SKM-1 treated with dmso at 0.1 percent for 144 hours (cell line): ENCODE measurements around the gene SSBP3.
"Not testable (repeated sequence)": the region's sequence is repeated elsewhere in the genome, so short reads cannot be mapped to it uniquely, and the experiment has no call there.

ENCODE experiments used
- DNase-seq: peaks from one replicate; lab custom pipeline; 2025; ENCODE audit not compliant: unreplicated experiment; lab: John Stamatoyannopoulos, UW

The SSBP3 gene

DNA sequence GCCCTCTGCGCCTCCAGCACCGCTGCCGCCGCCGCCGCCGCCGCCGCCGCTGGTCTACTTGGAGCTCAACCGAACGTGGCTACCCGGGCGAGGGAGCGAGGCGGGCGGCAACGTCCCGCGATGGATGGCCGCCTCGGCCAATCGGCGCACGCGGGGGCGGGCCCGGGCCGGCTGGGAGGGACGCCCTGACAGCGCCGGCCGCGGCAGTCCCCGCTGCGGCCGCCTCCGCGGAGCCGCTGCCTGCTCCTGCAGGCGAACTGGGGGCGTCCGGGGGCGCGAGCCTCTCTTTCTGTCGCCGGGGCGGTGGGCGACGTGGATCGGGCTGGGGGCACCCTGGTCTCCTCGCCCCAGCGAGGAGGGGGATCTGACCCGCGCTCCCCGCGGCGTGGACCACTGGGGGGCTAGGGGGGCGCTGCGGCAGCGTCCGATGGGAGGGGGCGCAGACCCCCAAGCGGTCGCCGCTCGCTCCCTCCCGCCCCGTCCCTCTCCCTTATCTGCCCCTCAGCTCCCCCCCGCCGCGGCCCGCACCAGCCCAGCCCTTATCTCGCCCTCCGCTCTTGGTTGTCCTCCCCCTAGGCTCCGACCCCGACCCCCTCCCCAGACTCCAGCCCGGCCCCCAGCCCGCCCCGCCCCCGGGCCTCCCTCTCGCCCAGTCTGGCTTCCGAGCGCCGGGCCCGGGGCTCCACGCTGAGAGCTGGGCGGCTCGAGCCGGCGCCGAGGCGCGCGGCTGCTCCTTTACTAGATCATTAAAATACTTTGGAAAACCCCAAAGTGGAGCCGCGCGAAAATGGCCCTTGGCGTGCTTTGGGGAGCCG is at the start of gene SSBP3:
SSBP3 (minus strand) TSS at position 56 of the 815 bp plus-strand sequence.
- DNase-seq = peak; percentile 86

DNA sequence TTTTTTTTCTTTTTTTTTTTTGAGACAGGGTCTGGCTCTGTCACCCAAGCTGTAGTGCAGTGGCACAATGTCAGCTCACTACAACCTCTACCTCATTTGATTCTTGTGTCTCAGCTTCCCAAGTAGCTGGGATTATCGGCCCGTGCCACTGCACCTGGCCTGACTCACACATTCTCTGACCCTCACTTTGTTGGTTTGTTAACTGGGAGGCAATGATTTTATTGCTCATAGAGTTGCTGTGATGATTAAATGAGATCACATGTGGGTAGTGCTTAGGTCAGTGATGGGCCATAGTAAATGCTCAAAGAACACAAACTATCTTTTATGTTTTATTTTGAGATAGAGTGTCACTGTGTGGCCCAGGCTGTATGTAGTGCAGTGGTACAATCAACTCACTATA is 47.3 kb upstream of the SSBP3 start:
- no peak for DNase-seq

DNA sequence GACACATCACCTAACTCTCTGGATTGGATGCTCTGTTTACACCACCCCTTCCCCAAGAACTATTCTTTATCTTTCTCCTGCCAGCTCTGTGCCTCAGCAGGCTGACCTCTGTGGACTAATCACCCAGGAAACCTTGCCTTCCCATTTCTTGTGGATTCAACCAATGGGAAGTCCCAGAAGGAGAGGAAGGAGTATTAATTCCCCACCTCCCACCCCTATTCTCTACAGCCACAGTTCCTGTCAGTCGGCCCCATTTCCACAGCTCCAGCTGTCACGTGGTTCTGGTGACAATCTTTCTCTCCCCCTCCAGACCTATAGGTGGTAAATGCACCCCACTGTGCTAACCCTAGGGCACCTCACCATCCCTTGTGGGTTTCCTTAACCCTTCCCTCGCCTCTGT is 46.8 kb upstream of the SSBP3 start:
- DNase-seq = no peak

DNA sequence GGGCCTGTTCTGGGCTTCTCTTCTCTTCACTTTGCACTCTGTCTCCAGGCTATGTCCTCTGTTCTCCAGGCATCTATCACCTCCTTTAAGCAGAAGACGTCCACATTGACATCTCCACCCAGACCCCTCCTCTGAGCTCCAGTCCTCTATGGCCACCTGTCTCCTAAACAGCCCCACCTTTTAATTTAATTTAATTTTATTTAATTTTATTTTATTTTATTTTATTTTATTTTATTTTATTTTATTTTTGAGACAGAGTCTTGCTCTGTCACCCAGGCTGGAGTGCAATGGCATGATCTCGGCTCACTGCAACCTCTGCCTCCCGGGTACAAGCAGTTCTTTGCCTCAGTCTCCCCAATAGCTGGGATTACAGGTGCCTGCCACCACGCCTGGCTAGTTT is 43.2 kb upstream of the SSBP3 start:
- not testable (repeated sequence) for DNase-seq

DNA sequence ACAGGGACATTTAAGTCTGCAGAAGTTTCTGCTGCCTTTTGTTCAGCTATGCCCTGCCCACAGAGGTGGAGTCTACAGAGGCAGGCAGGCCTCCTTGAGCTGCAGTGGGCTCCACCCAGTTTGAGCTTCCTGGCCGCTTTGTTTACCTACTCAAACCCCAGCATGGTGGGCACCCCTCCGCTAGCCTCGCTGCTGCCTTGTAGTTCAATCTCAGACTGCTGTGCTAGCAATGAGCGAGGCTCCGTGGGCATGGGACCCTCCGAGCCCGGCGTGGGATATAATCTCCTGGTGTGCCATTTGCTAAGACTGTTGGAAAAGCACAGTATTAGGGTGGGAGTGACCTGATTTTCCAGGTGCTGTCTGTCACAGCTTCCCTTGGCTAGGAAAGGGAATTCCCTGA is 42.6 kb upstream of the SSBP3 start:
- DNase-seq = not testable (repeated sequence)

DNA sequence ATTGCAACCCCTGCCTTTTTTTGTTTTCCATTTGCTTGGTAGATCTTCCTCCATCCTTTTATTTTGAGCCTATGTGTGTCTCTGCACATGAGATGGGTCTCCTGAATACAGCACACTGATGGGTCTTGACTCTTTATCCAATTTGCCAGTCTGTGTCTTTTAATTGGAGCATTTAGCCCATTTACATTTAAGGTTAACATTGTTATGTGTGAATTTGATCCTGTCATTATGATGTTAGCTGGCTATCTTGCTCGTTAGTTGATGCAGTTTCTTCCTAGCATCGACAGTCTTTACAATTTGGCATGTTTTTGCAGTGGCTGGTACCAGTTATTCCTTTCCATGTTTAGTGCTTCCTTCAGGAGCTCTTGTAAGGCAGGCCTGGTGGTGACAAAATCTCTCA is 40.9 kb upstream of the SSBP3 start:
- not testable (repeated sequence) for DNase-seq

DNA sequence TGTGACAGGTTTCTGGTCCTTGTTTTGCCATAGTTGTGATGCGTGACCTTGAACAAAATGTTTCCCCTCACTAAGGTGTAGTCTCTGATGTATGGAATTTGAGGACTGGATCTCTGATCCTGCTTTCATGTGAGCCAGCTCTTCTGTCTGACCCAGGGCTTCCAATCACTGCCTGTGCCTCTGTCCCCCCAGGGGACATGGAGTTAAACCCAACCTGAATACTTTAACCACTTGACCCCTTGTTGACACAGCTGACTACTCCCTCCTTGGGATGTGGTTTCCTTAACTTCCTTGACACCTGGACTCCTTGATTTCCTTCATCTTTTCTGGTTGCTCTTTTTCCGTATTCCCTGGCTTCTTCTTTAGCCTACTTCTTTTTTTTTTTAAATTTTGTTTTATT is 36.0 kb upstream of the SSBP3 start:
- no peak for DNase-seq

DNA sequence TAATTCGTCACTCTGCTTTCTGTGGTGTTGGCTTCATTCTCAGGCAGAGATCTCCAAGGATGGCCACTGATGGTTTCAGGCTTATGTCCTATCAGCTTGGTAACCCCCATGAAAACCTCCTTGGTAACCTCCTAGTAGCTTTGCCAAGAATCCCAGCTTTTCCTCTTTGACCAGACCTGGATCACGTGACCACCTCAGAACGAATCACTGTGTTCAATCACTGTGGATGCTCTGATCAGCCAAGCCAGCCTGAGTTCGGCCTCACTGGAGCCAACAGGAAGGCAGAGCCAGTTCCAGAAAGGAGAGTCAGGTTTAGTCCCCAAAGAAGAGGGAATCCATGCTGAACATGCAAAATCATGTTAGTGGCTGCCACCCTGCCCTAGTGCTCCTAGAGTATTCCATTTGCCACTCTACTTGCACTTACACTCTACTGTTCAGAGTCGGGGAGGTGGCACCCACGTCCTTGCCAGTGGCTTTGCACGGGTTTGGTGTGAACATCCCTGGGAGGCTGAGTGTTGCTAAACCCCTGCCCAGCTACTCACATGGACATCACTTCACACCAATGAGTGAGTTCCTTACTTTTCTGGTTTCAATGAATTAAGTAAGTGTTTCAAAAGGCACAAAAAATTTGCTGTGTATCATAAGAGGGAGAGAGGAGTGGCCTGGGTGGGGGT is 33.5 kb upstream of the SSBP3 start:
- DNase-seq = no peak

DNA sequence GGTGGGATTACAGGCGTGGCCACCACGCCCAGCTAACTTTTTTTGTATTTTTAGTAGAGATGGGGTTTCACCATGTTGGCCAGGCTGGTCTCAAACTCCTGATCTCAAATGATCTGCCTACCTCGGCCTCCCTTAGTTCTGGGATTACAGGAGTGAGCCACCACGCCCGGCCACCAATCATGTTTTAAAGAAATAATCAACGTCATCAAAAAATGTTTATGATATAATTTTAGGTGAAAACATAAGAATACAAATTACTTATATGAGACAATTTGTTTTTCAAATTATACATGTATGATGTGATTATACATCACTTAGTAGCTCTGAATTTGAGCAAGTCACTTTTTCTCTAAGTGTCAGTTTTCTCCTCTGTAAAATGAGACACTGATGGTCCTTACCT is 31.6 kb upstream of the SSBP3 start:
- DNase-seq = no peak

DNA sequence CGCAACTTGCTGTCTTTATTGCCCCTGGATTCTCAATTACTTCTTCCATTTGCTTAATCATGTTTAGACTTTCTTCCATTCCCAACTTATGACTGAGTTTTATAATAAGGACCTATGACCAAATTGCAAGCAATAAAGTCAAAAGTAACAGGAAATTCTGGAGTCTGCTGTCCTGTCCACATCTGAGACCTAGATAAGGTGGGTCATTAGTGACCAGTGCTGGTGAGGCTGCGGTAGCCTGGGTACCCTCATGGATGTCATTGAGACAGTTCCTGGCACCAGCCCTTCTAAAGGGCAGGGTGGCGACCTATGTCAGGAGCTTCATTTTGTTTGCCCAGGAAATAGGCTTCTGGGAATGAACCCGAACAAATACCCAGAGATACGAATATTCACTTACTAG is 30.6 kb upstream of the SSBP3 start:
- no peak for DNase-seq

DNA sequence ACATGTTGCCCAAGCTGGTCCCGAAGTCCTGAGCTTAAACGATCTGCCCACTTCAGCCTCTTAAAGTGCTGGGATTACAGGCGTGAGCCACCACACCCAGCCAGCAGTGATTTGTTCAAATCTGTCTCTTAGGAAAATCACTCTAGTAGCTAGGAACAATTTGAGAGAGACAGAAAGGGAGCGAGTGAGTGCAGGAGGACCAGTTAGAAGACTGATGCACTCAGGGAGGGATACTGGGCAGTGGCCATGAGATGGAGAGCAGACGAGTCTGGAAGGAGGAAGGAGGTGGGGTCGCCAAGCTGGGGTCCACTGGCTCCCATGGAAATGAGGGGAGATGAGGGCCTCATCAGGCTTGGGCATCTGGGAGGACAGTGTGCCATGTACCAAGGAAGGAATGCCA is 23.6 kb upstream of the SSBP3 start:
- no peak for DNase-seq

DNA sequence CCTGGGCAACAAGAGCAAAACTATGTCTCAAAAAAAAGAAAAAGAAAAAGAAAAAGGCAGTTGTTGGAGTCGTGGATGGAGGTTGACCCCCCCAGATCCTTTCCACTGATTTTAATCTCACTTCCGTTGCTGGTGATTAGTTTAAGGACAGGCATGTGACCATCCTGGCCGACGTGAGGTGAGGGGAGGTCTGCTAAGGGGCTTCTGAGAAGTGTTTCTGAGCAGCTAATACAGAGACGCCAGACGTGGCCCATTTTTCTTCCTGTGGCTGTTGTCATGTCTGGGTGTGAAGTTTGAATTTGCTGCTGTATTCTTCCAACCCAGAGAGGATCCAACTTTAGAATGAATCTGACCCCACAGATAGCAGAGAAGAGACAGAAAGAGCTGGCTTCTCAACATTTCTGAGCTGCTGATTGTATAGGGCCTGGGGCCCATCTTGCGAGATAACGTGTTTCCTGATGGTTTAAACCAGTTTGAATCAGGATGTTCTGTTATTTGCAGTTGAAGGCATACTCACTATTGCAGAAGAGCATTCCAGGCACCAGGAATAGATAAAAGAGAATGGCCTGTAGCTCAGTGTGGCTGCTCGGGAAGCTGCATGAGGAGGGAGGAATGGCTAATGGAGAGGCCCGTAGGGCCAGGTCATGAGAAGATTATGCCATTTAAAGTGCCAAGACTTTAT is 22.8 kb upstream of the SSBP3 start:
- no peak for DNase-seq

DNA sequence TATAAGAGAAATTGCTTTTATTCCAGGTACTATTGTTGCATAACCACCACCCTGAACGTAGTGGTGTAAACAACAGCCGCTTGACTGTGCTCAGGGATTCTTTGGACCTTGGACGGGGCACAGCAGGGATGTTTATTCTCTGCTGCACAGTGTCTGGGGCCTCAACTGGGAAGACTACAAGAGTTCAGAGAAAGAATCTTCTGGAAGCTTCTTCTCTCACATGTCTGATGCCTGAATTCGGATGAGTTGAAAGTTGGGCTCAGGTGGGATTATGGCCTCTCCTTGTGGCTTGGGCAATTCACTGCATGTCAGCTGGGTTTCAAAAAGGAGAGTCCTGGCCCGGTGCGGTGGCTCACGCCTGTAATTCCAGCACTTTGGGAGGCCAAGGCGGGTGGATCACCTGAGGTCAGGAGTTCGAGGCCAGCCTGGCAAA is 19.0 kb upstream of the SSBP3 start:
- no peak for DNase-seq

DNA sequence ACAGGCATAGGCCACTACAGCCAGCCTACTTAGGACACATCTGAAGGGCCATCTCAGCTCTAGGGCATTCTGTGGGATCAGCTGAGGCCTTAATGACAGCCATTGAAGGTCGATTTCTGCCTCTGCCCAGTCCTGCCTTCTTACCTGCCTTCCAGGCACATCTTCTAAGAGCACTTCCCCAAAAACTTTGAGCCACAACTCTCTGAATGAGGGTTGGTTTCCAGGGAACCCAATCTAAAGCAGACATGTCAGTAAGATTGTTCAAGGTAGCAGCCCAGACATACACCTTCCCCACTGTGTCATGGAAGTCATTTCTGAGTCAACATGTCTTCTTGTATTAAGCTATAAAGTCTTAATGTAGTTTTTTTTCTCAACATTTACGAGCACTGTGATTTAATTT is 18.2 kb upstream of the SSBP3 start:
- DNase-seq = no peak

DNA sequence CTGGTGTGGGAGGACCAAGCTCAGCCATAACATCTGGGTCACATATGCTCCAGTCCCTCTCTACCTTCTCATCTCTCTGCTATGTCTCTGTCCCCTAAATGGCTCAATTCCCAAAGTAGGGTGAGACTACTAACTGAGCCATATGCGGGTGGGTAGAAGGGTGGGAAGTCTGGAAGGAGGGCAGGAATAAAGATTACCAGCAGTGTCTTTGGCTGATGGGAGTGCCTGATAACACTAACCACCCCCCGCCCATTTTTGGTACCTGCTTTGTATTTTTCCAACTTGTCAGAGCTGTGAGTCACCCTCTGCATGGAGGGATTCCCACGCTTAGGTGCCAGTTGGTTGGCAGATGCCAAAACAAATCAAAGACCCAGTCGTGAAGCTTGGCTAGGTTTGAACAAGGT is 14.9 kb upstream of the SSBP3 start:
- no peak for DNase-seq

DNA sequence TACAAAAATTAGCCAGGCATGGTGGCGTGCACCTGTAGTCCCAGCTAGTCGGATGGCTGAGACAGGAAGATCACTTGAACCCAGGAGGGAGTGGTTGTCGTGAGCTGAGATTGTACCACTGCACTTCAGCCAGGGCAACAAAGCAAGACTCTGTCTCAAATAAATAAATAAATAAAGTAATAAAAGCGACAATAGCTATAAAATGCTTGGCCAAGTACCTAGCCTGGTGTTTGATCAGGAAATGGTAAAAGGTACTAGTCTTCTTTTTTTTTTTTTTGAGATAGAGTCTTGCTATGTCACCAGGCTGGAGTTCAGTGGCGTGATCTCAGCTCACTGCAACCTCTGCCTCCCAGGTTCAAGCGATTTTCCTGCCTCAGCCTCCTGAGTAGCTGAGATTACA is 12.4 kb upstream of the SSBP3 start:
- DNase-seq = not testable (repeated sequence)

DNA sequence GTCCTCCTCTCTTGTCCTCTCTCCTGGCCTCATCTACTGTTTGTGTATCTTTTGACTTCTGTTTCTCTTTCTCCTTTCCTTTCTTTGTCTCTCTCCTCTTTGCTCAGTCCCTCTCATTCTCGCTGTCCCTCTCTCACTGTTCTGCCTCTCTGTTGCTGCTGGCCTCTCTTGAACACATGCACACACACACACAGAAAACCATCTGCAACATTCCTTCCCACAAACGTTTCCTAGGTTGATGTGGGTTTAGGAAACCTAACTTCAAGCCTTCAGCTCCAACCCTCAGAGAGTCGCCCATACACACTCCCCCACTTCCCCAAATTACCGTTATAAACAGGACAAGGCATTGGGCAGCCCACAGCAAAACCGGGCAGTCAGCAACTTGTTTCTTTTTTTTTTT is 10.9 kb upstream of the SSBP3 start:
- DNase-seq = peak; percentile 31

DNA sequence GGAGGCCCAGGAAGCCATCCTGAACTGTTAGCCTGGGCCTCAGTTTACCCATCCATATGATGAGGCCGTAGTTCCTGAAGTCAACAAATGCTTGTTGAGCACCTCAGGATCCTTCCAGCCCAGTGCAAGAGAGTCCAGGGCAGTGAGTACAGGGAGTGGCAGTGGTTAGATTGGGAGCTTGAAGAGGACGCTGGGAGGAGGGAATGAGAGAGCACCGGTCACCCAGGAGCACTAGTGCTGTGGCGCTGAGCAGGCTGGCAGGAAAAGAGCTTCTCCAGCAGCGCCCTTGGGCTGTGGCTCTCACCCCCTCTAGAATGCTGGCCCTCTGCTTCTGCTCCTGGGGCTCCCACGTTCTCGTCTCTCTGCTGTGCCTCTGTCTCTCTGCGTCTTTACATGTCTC is 10.2 kb upstream of the SSBP3 start:
- DNase-seq = no peak

DNA sequence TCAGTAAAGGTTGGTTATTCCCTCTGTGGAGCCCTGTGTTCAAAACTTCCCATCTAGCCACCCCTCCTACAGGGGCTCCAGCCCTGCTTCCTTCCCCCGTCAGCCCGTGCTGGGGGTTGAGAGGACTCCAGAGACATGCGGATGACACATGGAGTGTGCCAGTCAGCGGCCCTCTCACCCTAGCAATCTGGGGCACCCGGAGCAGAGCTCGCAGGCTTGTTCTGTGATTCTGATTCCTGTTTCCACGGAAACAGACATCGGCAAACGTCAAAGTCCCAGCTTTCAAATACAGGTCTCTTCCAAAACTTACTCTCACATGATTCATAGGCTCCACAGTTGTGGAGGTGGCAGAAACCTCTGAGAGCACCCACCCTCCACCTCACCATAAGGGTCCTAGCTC is 9.8 kb upstream of the SSBP3 start:
- DNase-seq = no peak

DNA sequence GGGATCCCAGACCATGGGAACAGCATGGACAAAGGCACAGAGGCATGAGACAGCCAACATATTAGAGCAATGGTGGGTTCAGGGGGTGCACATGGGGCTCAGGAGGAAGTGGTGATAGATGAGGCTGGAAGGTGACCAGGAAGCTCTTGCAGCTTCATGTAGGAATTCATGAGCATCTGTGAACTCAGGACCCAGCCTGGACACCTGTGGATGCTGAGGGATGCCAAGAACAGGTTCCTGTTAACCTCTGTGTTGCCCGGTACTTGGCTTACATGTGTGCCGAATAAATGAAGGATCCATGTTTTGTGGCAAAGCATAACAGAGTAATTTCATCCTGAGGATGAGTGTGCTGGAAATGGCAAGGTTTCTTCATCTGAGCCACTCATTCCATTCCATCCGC is 9.3 kb upstream of the SSBP3 start:
- no peak for DNase-seq

DNA sequence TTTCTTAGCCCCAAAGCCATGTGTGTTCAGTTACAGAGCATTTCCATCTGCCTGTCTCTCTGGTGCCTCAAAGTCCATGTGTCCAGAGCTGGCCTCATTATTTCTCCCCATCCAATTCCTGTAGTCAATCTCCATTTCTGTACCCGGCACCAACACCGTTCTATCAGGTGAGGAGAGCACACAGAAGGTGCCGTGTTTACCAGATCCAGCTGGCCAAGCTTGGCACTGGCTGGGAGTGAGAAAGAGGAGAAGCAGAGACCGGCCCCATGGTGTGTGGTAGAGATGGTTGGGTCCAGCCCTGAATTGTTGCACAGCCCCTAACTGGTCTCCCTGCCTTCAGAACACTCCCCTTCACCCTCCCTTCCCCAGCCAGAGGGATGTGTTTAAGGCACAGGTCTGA is 7.5 kb upstream of the SSBP3 start:
- no peak for DNase-seq

DNA sequence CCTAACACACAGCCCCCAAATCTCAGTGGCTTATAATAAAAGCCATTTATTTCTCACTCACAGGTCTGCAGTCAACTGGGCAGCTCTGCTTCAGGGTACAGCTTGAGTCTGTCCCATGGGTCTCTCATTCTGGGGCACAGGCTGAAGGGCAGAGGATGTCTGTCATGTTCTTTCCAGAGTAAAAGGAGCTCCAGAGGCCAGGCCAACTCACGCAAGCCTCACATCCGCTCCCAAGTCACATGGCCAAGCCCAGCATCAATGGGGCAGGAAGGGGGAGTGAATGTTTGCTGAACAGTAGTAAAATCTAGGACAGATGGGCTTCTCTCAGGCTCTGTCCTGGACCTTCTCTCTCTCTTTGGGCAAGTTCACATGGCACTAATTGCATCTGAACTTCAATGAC is 7.1 kb upstream of the SSBP3 start:
- no peak for DNase-seq
